ENCODE measurements around the gene FN1. TPM values are rescaled to one million over a fixed set of nuclear protein-coding genes. Genes with fewer than 3 reads are reported as not detected.

Gene FN1
- total RNA-seq, 1 experiment from 2014 or later = 39.4 TPM

DNA sequence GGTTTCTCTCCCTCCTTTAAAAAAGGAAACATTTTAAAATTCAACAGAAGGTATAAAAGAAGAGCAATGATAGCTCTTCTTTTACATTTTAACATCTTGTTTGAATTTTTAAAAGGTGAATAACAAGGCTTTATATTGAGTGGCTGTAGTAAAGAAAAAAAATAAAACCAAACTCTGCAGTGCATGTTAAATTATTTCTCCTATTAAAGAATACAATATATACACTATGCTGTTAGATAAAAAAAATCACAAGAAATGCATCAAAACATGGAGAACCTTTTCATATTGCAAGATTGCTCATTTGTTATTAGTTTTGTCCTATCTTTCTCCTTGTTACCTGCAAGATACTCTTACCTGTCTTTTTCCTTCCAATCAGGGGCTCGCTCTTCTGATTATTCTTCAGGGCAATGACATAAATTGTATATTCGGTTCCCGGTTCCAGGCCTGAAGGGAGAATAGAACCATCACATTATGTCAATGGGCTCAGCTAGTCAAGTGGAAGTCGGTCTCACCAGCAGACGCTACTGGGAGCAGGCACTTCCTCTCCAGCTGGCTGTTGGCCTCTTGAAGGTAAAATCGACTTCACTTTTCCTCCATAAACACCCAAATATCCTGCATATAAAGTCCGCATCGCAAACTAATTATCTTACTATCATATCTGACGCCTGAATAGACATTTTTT lies 62.8 kb downstream of the FN1 start:
- no peak for DNase-seq
- Histone ChIP-seq H3K4me2 (no peak overlapping the region), H3K79me2 (ENCODE audit: low read depth) (no peaks in the 10 kb centered on the region), H3K9me3 (ENCODE audit: insufficient read depth, low read depth) (no peaks in the 10 kb centered on the region), H3K27ac (no peak overlapping the region), H3K4me1 (replicated peaks; ENCODE audit: insufficient read depth) (no peaks in the 10 kb centered on the region), H4K20me1 (ENCODE audit: insufficient read depth) (no peaks in the 10 kb centered on the region), H3F3A (ENCODE audit: insufficient read depth, low read depth) (no peaks in the 10 kb centered on the region), H3K36me3 (ENCODE audit: low read depth) (no peaks in the 10 kb centered on the region), H3K4me3 (no peak overlapping the region), H3K9me2 (ENCODE audit: insufficient read depth) (no peaks in the 10 kb centered on the region), H2AFZ (no peak overlapping the region), H3K27me3 (ENCODE audit: insufficient read depth, low read depth) (no peaks in the 10 kb centered on the region)
- no TSS peak for BruUV-seq (replicated peaks)
- intact Hi-C loops (cut with micrococcal nuclease; ENCODE audit: unreplicated experiment) = no loop called here
- ChIA-PET CTCF (no interaction called here), POLR2A (ENCODE audit: unreplicated experiment) (interaction anchor here (0.7 kb wide), 1 partner anchor 24 kb away, joined by 18 read pairs; no protein-coding TSS in a partner anchor)
- no peak for TF ChIP-seq EZH2 (IDR thresholded peaks at IDR 0.05; ENCODE audit: low read depth)
- TF ChIP-seq, protein P1, sequence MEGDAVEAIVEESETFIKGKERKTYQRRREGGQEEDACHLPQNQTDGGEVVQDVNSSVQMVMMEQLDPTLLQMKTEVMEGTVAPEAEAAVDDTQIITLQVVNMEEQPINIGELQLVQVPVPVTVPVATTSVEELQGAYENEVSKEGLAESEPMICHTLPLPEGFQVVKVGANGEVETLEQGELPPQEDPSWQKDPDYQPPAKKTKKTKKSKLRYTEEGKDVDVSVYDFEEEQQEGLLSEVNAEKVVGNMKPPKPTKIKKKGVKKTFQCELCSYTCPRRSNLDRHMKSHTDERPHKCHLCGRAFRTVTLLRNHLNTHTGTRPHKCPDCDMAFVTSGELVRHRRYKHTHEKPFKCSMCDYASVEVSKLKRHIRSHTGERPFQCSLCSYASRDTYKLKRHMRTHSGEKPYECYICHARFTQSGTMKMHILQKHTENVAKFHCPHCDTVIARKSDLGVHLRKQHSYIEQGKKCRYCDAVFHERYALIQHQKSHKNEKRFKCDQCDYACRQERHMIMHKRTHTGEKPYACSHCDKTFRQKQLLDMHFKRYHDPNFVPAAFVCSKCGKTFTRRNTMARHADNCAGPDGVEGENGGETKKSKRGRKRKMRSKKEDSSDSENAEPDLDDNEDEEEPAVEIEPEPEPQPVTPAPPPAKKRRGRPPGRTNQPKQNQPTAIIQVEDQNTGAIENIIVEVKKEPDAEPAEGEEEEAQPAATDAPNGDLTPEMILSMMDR (conservative IDR thresholded peaks at IDR 0.05) = no peak

DNA sequence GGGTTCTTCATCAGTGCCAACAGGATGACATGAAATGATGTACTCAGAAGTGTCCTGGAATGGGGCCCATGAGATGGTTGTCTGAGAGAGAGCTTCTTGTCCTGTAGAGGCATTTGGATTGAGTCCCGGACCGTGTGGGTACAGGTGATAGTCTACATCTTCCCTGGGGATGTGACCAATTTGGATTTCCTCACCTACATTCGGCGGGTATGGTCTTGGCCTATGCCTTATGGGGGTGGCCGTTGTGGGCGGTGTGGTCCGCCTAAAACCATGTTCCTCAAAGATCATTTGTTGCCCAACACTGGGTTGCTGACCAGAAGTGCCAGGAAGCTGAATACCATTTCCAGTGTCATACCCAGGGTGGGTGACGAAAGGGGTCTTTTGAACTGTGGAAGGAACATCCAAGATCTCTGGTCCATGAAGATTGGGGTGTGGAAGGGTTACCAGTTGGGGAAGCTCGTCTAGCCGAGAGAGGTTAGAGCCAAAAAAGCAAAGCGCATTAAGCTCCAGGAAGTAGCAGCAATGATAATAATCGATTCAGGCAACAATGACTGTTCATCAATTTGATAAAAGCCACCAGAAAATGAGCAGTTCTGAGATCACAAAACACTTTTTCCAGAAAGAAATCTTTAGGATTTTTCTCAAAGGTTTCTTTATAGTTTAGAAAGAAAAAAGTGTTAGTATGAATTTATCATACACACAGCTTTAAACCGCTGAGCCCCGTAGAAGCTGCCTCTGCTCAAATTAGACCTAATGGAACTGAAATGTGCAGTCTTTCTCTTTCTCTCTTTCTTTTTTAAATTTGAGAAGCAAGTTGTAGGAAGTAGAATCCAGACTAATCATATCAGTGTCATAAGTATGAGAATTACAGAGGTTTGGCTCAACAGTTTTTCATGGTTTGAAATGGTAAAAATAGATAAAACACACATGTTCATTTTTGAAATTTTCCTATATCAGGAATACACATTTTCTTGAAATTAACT lies 63.7 kb downstream of the FN1 start:
- ChIA-PET CTCF (no interaction called here), POLR2A (ENCODE audit: unreplicated experiment) (no interaction called here)
- BruUV-seq (replicated peaks) = no TSS peak

More for the DNA sequence above, 63.7 kb downstream of the FN1 start:
- H3K4me3 ChIP-seq = no peak overlapping the region
- H3K9me2 ChIP-seq (ENCODE audit: insufficient read depth) = no peaks in the 10 kb centered on the region
- TF ChIP-seq, protein P1 (conservative IDR thresholded peaks at IDR 0.05) = no peak
- no peak for TF ChIP-seq EZH2 (IDR thresholded peaks at IDR 0.05; ENCODE audit: low read depth)
- H3K27ac ChIP-seq = no peak overlapping the region
- no peak for DNase-seq
- H3K4me1 ChIP-seq (replicated peaks; ENCODE audit: insufficient read depth) = no peaks in the 10 kb centered on the region
- H2AFZ ChIP-seq = no peak overlapping the region
- intact Hi-C loops (cut with micrococcal nuclease; ENCODE audit: unreplicated experiment) = no loop called here
- no peaks in the 10 kb centered on the region for H3K36me3 ChIP-seq (ENCODE audit: low read depth)
- H3F3A ChIP-seq (ENCODE audit: insufficient read depth, low read depth) = no peaks in the 10 kb centered on the region
- no peaks in the 10 kb centered on the region for H4K20me1 ChIP-seq (ENCODE audit: insufficient read depth)
- no peak overlapping the region for H3K4me2 ChIP-seq
- no peaks in the 10 kb centered on the region for H3K27me3 ChIP-seq (ENCODE audit: insufficient read depth, low read depth)
- no peaks in the 10 kb centered on the region for H3K79me2 ChIP-seq (ENCODE audit: low read depth)
- no peaks in the 10 kb centered on the region for H3K9me3 ChIP-seq (ENCODE audit: insufficient read depth, low read depth)

Data from PC-9 (cell line).